ENCODE measurements around the gene CRISP2. TPM values are rescaled to one million over a fixed set of nuclear protein-coding genes. Genes with fewer than 3 reads are reported as not detected.
"Not testable (repeated sequence)": the region's sequence is repeated elsewhere in the genome, so short reads cannot be mapped to it uniquely, and the experiment has no call there.

CRISP2 gene
- total RNA-seq, 1 experiment from 2014 or later, result not detected

- ChIA-PET POLR2A (ENCODE audit: unreplicated experiment) (no interaction called here), CTCF (no interaction called here)
- Histone ChIP-seq H3K36me3 (ENCODE audit: low read depth) (no peaks in the 10 kb centered on the region), H3K4me1 (replicated peaks; ENCODE audit: insufficient read depth) (no peaks in the 10 kb centered on the region), H3K4me3 (no peak overlapping the region), H3K9me3 (ENCODE audit: insufficient read depth, low read depth) (no peaks in the 10 kb centered on the region), H3F3A (ENCODE audit: insufficient read depth, low read depth) (no peaks in the 10 kb centered on the region), H3K27me3 (ENCODE audit: insufficient read depth, low read depth) (no peaks in the 10 kb centered on the region), H3K9me2 (ENCODE audit: insufficient read depth) (no peaks in the 10 kb centered on the region), H2AFZ (no peak overlapping the region), H3K79me2 (ENCODE audit: low read depth) (no peaks in the 10 kb centered on the region), H3K4me2 (no peak overlapping the region), H3K27ac (no peak overlapping the region), H4K20me1 (ENCODE audit: insufficient read depth) (no peaks in the 10 kb centered on the region)
- DNase-seq, result no peak
- no TSS peak for BruUV-seq (replicated peaks)
- TF ChIP-seq CTCF (conservative IDR thresholded peaks at IDR 0.05) (no peak), EZH2 (IDR thresholded peaks at IDR 0.05; ENCODE audit: low read depth) (no peak)
- intact Hi-C loops (cut with micrococcal nuclease; ENCODE audit: unreplicated experiment), result no loop called here
Measured at GRCh38 chr6:49732781-49733180, 19.4 kb upstream of the CRISP2 start.

- CTCF ChIA-PET, result no interaction called here
Measured at GRCh38 chr6:49730251-49730650, 16.9 kb upstream of the CRISP2 start.

GRCh38 chr6:49723917-49724316 is 10.6 kb upstream of the CRISP2 start:
- intact Hi-C loops (cut with micrococcal nuclease; ENCODE audit: unreplicated experiment); H3K9me3 ChIP-seq (ENCODE audit: insufficient read depth, low read depth); H3K4me1 ChIP-seq (replicated peaks; ENCODE audit: insufficient read depth); H4K20me1 ChIP-seq (ENCODE audit: insufficient read depth); H3F3A ChIP-seq (ENCODE audit: insufficient read depth, low read depth); H3K79me2 ChIP-seq (ENCODE audit: low read depth); H3K27me3 ChIP-seq (ENCODE audit: insufficient read depth, low read depth); H3K4me3 ChIP-seq; H2AFZ ChIP-seq; H3K9me2 ChIP-seq (ENCODE audit: insufficient read depth); DNase-seq; BruUV-seq (replicated peaks); H3K27ac ChIP-seq; H3K36me3 ChIP-seq (ENCODE audit: low read depth); CTCF ChIA-PET; H3K4me2 ChIP-seq; POLR2A ChIA-PET (ENCODE audit: unreplicated experiment): not testable (repeated sequence)

More at GRCh38 chr6:49730251-49730650, 16.9 kb upstream of the CRISP2 start:
- Histone ChIP-seq H3K9me3 (ENCODE audit: insufficient read depth, low read depth) (no peaks in the 10 kb centered on the region), H2AFZ (no peak overlapping the region), H3F3A (ENCODE audit: insufficient read depth, low read depth) (no peaks in the 10 kb centered on the region), H3K27ac (no peak overlapping the region), H3K27me3 (ENCODE audit: insufficient read depth, low read depth) (no peaks in the 10 kb centered on the region), H3K9me2 (ENCODE audit: insufficient read depth) (no peaks in the 10 kb centered on the region), H3K4me2 (no peak overlapping the region), H3K4me1 (replicated peaks; ENCODE audit: insufficient read depth) (no peaks in the 10 kb centered on the region), H3K36me3 (ENCODE audit: low read depth) (no peaks in the 10 kb centered on the region), H4K20me1 (ENCODE audit: insufficient read depth) (no peaks in the 10 kb centered on the region), H3K79me2 (ENCODE audit: low read depth) (no peaks in the 10 kb centered on the region), H3K4me3 (no peak overlapping the region)
- POLR2A ChIA-PET (ENCODE audit: unreplicated experiment), result no interaction called here
- intact Hi-C loops (cut with micrococcal nuclease; ENCODE audit: unreplicated experiment), result no loop called here
- TF ChIP-seq CTCF (conservative IDR thresholded peaks at IDR 0.05), result no peak
- no peak for TF ChIP-seq EZH2 (IDR thresholded peaks at IDR 0.05; ENCODE audit: low read depth)
- DNase-seq, result no peak
- no TSS peak for BruUV-seq (replicated peaks)

GRCh38 chr6:49721297-49721696 is 8.0 kb upstream of the CRISP2 start:
- no TSS peak for BruUV-seq (replicated peaks)
- Histone ChIP-seq H3K4me3 (no peak overlapping the region), H3K4me1 (replicated peaks; ENCODE audit: insufficient read depth) (no peaks in the 10 kb centered on the region), H2AFZ (no peak overlapping the region), H3K36me3 (ENCODE audit: low read depth) (no peaks in the 10 kb centered on the region), H3K4me2 (no peak overlapping the region), H3K27me3 (ENCODE audit: insufficient read depth, low read depth) (no peaks in the 10 kb centered on the region), H4K20me1 (ENCODE audit: insufficient read depth) (no peaks in the 10 kb centered on the region), H3K9me3 (ENCODE audit: insufficient read depth, low read depth) (no peaks in the 10 kb centered on the region), H3F3A (ENCODE audit: insufficient read depth, low read depth) (no peaks in the 10 kb centered on the region), H3K79me2 (ENCODE audit: low read depth) (no peaks in the 10 kb centered on the region), H3K9me2 (ENCODE audit: insufficient read depth) (no peaks in the 10 kb centered on the region), H3K27ac (no peak overlapping the region)
- CTCF ChIA-PET, result no interaction called here
- no peak for DNase-seq
- TF ChIP-seq EZH2 (IDR thresholded peaks at IDR 0.05; ENCODE audit: low read depth) (no peak), CTCF (conservative IDR thresholded peaks at IDR 0.05) (no peak)
- POLR2A ChIA-PET (ENCODE audit: unreplicated experiment), result no interaction called here
- intact Hi-C loops (cut with micrococcal nuclease; ENCODE audit: unreplicated experiment), result no loop called here

All from PC-9 (cell line).